Measurements from ENCODE around the gene CCNJ.

Gene CCNJ

GRCh38 chr10:96053985-96054384 is 10.6 kb downstream of the CCNJ start:
- no peak for DNase-seq (ENCODE audit: low read depth in 1 of 2, low spot score in 1 of 2)

GRCh38 chr10:96056787-96057186 is 13.4 kb downstream of the CCNJ start:
- no peak for DNase-seq (ENCODE audit: low read depth in 1 of 2, low spot score in 1 of 2)

GRCh38 chr10:96061232-96061631 is 17.8 kb downstream of the CCNJ start:
- no peak for DNase-seq (ENCODE audit: low read depth in 1 of 2, low spot score in 1 of 2)

- DNase-seq (ENCODE audit: low read depth in 1 of 2, low spot score in 1 of 2): no peak
Measured at GRCh38 chr10:96072674-96073073, 29.3 kb downstream of the CCNJ start.

- DNase-seq (ENCODE audit: low read depth in 1 of 2, low spot score in 1 of 2): no peak
Measured at GRCh38 chr10:96073722-96074121, 30.3 kb downstream of the CCNJ start.

- DNase-seq (ENCODE audit: low read depth in 1 of 2, low spot score in 1 of 2): no peak
Measured at GRCh38 chr10:96074776-96075175, 31.4 kb downstream of the CCNJ start.

- DNase-seq (ENCODE audit: low read depth in 1 of 2, low spot score in 1 of 2): no peak
Measured at GRCh38 chr10:96075977-96076376, 32.6 kb downstream of the CCNJ start.

GRCh38 chr10:96077156-96077555 is 33.8 kb downstream of the CCNJ start:
- DNase-seq (ENCODE audit: low read depth in 1 of 2, low spot score in 1 of 2): no peak

GRCh38 chr10:96082153-96082552 is 38.8 kb downstream of the CCNJ start:
- no peak for DNase-seq (ENCODE audit: low read depth in 1 of 2, low spot score in 1 of 2)

- DNase-seq (ENCODE audit: low read depth in 1 of 2, low spot score in 1 of 2): no peak
Measured at GRCh38 chr10:96082748-96083147, 39.4 kb downstream of the CCNJ start.

GRCh38 chr10:96089116-96089515 is 45.7 kb downstream of the CCNJ start:
- DNase-seq (ENCODE audit: low read depth in 1 of 2, low spot score in 1 of 2): no peak

- peak; percentile 83 to 91 for DNase-seq (ENCODE audit: low read depth in 1 of 2, low spot score in 1 of 2)
Measured at GRCh38 chr10:96089670-96090462, 46.5 kb downstream of the CCNJ start.

GRCh38 chr10:96090463-96090800 is 47.0 kb downstream of the CCNJ start:
- DNase-seq (ENCODE audit: low read depth in 1 of 2, low spot score in 1 of 2): no peak

GRCh38 chr10:96092999-96093767 is 49.8 kb downstream of the CCNJ start:
- DNase-seq (ENCODE audit: low read depth in 1 of 2, low spot score in 1 of 2): no peak

- DNase-seq (ENCODE audit: low read depth in 1 of 2, low spot score in 1 of 2): no peak
Measured at GRCh38 chr10:96093948-96094347, 50.6 kb downstream of the CCNJ start.

- no peak for DNase-seq (ENCODE audit: low read depth in 1 of 2, low spot score in 1 of 2)
Measured at GRCh38 chr10:96096958-96097357, 53.6 kb downstream of the CCNJ start.

- no peak for DNase-seq (ENCODE audit: low read depth in 1 of 2, low spot score in 1 of 2)
Measured at GRCh38 chr10:96097865-96098264, 54.5 kb downstream of the CCNJ start.

- DNase-seq (ENCODE audit: low read depth in 1 of 2, low spot score in 1 of 2): no peak
Measured at GRCh38 chr10:96107623-96108038, 64.2 kb downstream of the CCNJ start.
